Loucy (cell line): ENCODE measurements around the gene RGS19.

Source experiments
- H2AFZ ChIP-seq: fragments of 200-600 bp; sonication (generic); 2 replicates; pipeline ENCODE4 v1.6.0; 2016; ENCODE audit warnings: antibody characterized with exemption, mild to moderate bottlenecking, low read length, moderate library complexity
- H3F3A ChIP-seq: fragments of 200-600 bp; 2 replicates; pipeline ENCODE4 v1.6.0; 2016; ENCODE audit warnings: antibody characterized with exemption, low read depth, mild to moderate bottlenecking
- H3K27me3 ChIP-seq: fragments of 200-600 bp; sonication (generic); 2 replicates; pipeline ENCODE4 v1.6.1; 2014; ENCODE audit warnings: low read length, mild to moderate bottlenecking; ENCODE audit not compliant: insufficient read depth, poor library complexity, severe bottlenecking
- H3K36me3 ChIP-seq: fragments of 200-600 bp; sonication (generic); 2 replicates; pipeline ENCODE4 v1.6.1; 2016; ENCODE audit warnings: low read length; ENCODE audit not compliant: insufficient read depth
- H3K4me1 ChIP-seq: fragments of 200-600 bp; sonication (generic); 2 replicates; pipeline ENCODE4 v1.5.1; 2014; ENCODE audit warnings: low read length, mild to moderate bottlenecking; ENCODE audit not compliant: insufficient read depth, poor library complexity, severe bottlenecking
- H3K4me2 ChIP-seq: fragments of 200-600 bp; sonication (generic); 2 replicates; pipeline ENCODE4 v1.6.0; 2014; ENCODE audit warnings: antibody characterized with exemption, low read length, low read depth, mild to moderate bottlenecking; ENCODE audit not compliant: poor library complexity, severe bottlenecking
- H3K4me3 ChIP-seq: fragments of 200-600 bp; sonication (generic); 2 replicates; pipeline ENCODE4 v1.5.1; 2014; ENCODE audit warnings: low read length, mild to moderate bottlenecking, mixed read lengths; ENCODE audit not compliant: poor library complexity, severe bottlenecking
- H3K79me2 ChIP-seq: fragments of 200-600 bp; sonication (generic); 2 replicates; pipeline ENCODE4 v1.6.1; 2014; ENCODE audit warnings: low read length; ENCODE audit not compliant: insufficient read depth
- H3K9ac ChIP-seq: fragments of 200-600 bp; sonication (generic); 2 replicates; pipeline ENCODE4 v1.6.0; 2014; ENCODE audit warnings: mild to moderate bottlenecking, low read depth, low read length, moderate library complexity; ENCODE audit not compliant: poor library complexity, severe bottlenecking
- H3K9me2 ChIP-seq: fragments of 200-600 bp; sonication (generic); replicated peaks from 2 replicates; pipeline ENCODE4 v1.6.1; 2016; ENCODE audit warnings: low read depth, low read length, mixed read lengths
- H3K9me3 ChIP-seq: fragments of 200-600 bp; sonication (generic); 2 replicates; pipeline ENCODE4 v1.6.1; 2014; ENCODE audit warnings: mild to moderate bottlenecking, antibody characterized with exemption, low read length, low read depth; ENCODE audit not compliant: insufficient read depth
- H4K20me1 ChIP-seq: fragments of 200-600 bp; sonication (generic); 2 replicates; pipeline ENCODE4 v1.6.0; 2014; ENCODE audit warnings: antibody characterized with exemption, low read length, mild to moderate bottlenecking; ENCODE audit not compliant: insufficient read depth, poor library complexity, severe bottlenecking
- EZH2phosphoT487 ChIP-seq: fragments of 200-600 bp; IDR thresholded peaks from 2 replicates; pipeline ENCODE4 v1.6.1; 2018; ENCODE audit warnings: antibody characterized with exemption, mild to moderate bottlenecking, moderate library complexity, borderline replicate concordance
- TF ChIP-seq, protein P1 (sequence below): fragments of 200-600 bp; sonication (generic); conservative IDR thresholded peaks from 2 replicates; pipeline ENCODE4 v1.5.1; 2014; ENCODE audit warnings: mild to moderate bottlenecking, antibody characterized with exemption, low read length

The RGS19 gene

DNA sequence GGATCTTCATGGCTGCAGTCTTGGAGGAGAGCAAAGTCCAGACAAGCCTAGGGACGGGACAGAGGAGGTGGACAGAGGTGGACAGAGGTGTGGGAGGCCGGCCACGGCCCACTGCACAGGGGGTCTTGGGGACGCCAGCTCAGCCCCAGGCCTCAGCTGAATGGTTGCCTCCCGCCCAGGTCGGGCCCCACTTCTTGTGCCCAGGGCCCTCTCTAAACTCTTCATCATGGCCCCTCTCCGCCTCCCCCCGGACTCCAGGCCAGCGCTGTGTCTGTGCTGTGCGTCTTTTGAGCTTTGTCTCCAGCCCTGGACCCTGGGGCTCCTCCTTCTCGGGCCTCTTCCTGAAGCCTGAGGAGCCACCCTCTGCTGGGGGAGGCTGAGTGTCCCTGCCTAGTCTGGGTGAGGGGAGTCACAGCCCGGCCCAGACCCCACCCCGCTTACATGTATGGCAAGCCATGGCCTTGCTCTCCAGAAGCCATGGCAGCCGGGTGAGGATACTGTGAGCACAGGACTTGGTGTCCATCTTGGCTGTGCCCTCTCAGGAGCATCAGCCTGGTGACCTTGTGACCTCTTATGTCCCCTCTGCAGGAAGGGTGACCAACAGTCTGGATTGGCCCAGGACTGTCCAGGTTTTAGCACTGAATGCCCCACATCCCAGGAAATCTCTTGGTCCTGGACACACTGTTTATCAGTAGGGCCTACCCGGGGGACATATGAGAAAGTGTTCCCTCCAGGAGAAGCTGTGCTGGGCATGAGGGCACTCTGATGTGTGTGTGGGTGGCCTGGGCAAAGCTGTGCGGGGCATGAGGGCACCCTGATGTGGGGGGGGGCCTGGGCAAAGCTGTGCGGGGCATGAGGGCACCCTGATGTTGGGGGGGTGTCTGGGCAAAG lies 37.5 kb upstream of the RGS19 start:
- H3K9me2 ChIP-seq, result no peaks in the 10 kb centered on the region
- no peak overlapping the region for H3K4me3 ChIP-seq
- H3K9ac ChIP-seq, result no peak overlapping the region
- no peaks in the 10 kb centered on the region for H4K20me1 ChIP-seq
- H3K27me3 ChIP-seq, result no peaks in the 10 kb centered on the region
- H3K36me3 ChIP-seq, result no peaks in the 10 kb centered on the region
- no peak overlapping the region for H3K4me2 ChIP-seq
- no peak overlapping the region for H2AFZ ChIP-seq
- H3K4me1 ChIP-seq, result peaks cover 13% of the 10 kb centered on the region
- TF ChIP-seq EZH2phosphoT487, result no peak
- TF ChIP-seq, protein P1, sequence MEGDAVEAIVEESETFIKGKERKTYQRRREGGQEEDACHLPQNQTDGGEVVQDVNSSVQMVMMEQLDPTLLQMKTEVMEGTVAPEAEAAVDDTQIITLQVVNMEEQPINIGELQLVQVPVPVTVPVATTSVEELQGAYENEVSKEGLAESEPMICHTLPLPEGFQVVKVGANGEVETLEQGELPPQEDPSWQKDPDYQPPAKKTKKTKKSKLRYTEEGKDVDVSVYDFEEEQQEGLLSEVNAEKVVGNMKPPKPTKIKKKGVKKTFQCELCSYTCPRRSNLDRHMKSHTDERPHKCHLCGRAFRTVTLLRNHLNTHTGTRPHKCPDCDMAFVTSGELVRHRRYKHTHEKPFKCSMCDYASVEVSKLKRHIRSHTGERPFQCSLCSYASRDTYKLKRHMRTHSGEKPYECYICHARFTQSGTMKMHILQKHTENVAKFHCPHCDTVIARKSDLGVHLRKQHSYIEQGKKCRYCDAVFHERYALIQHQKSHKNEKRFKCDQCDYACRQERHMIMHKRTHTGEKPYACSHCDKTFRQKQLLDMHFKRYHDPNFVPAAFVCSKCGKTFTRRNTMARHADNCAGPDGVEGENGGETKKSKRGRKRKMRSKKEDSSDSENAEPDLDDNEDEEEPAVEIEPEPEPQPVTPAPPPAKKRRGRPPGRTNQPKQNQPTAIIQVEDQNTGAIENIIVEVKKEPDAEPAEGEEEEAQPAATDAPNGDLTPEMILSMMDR, result no peak
- no peaks in the 10 kb centered on the region for H3K79me2 ChIP-seq
- no peaks in the 10 kb centered on the region for H3K9me3 ChIP-seq
- no peaks in the 10 kb centered on the region for H3F3A ChIP-seq

- H4K20me1 ChIP-seq, result no peaks in the 10 kb centered on the region
- H3K9me2 ChIP-seq, result no peaks in the 10 kb centered on the region
- H3F3A ChIP-seq, result no peaks in the 10 kb centered on the region
- no peaks in the 10 kb centered on the region for H3K27me3 ChIP-seq
- H2AFZ ChIP-seq, result no peak overlapping the region
- H3K9me3 ChIP-seq, result no peaks in the 10 kb centered on the region
- no peak for TF ChIP-seq EZH2phosphoT487
- TF ChIP-seq, protein P1, result no peak
- H3K9ac ChIP-seq, result no peak overlapping the region
- H3K4me1 ChIP-seq, result peaks cover 13% of the 10 kb centered on the region
- no peak overlapping the region for H3K4me3 ChIP-seq
- H3K79me2 ChIP-seq, result no peaks in the 10 kb centered on the region
- H3K36me3 ChIP-seq, result no peaks in the 10 kb centered on the region
- H3K4me2 ChIP-seq, result no peak overlapping the region
These were observed 36.7 kb upstream of the RGS19 start for GRCh38 chr20:64116016-64116415.

DNA sequence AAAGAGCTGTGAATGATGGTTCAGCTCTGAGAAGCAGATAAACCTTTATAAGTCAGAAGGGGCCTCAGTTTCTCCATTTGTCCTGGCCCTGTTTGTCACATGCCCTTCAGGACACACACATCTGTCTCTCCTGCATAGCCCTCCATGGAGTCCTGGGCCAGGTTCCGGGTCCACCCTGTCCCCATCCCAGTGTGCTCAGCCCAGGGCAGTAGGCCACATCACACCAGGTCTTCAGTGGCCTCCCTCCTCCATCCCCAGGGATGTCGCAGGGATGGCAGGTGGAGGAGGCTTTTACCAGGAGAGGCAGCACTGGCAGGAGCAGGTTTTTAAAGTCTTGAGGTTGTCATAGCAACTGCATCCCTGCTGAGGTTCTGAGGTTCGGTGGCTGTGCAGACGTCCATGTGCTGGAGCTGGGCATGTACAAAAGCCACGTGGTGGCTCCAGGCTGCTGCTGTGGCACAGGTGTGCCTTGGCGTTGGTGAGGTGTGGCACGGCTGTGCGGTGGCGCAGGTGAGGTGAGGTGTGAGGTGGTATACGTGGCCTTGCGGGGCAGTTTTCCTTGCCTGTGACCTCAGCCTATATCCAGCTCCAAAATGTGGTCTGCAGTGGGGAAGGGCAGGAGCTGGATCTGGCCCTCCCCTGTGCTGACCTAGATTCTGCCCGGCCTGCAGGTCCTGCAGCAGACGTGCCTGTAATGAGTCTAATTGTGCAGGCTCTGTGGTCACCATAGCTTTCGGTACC lies 36.0 kb upstream of the RGS19 start:
- H3K9ac ChIP-seq, result no peak overlapping the region
- H3K27me3 ChIP-seq, result no peaks in the 10 kb centered on the region
- no peaks in the 10 kb centered on the region for H3K36me3 ChIP-seq
- H2AFZ ChIP-seq, result no peak overlapping the region
- no peaks in the 10 kb centered on the region for H3K79me2 ChIP-seq
- H4K20me1 ChIP-seq, result no peaks in the 10 kb centered on the region
- no peak overlapping the region for H3K4me2 ChIP-seq
- H3K4me3 ChIP-seq, result no peak overlapping the region
- H3K4me1 ChIP-seq, result peaks cover 13% of the 10 kb centered on the region
- no peak for TF ChIP-seq EZH2phosphoT487
- TF ChIP-seq, protein P1, result no peak
- H3K9me3 ChIP-seq, result no peaks in the 10 kb centered on the region
- H3K9me2 ChIP-seq, result no peaks in the 10 kb centered on the region
- H3F3A ChIP-seq, result no peaks in the 10 kb centered on the region
